Loucy (cell line): Measurements from ENCODE around the gene CDK11A.
"Not testable (repeated sequence)": the region's sequence is repeated elsewhere in the genome, so short reads cannot be mapped to it uniquely, and the experiment has no call there.

Experiments
- H2AFZ ChIP-seq: fragments of 200-600 bp; sonication (generic); 2 replicates; pipeline ENCODE4 v1.6.0; 2016; ENCODE audit warnings: antibody characterized with exemption, mild to moderate bottlenecking, low read length, moderate library complexity
- H3F3A ChIP-seq: fragments of 200-600 bp; 2 replicates; pipeline ENCODE4 v1.6.0; 2016; ENCODE audit warnings: antibody characterized with exemption, low read depth, mild to moderate bottlenecking
- H3K27me3 ChIP-seq: fragments of 200-600 bp; sonication (generic); 2 replicates; pipeline ENCODE4 v1.6.1; 2014; ENCODE audit warnings: low read length, mild to moderate bottlenecking; ENCODE audit not compliant: insufficient read depth, poor library complexity, severe bottlenecking
- H3K36me3 ChIP-seq: fragments of 200-600 bp; sonication (generic); 2 replicates; pipeline ENCODE4 v1.6.1; 2016; ENCODE audit warnings: low read length; ENCODE audit not compliant: insufficient read depth
- H3K4me1 ChIP-seq: fragments of 200-600 bp; sonication (generic); 2 replicates; pipeline ENCODE4 v1.5.1; 2014; ENCODE audit warnings: low read length, mild to moderate bottlenecking; ENCODE audit not compliant: insufficient read depth, poor library complexity, severe bottlenecking
- H3K4me2 ChIP-seq: fragments of 200-600 bp; sonication (generic); 2 replicates; pipeline ENCODE4 v1.6.0; 2014; ENCODE audit warnings: antibody characterized with exemption, low read length, low read depth, mild to moderate bottlenecking; ENCODE audit not compliant: poor library complexity, severe bottlenecking
- H3K4me3 ChIP-seq: fragments of 200-600 bp; sonication (generic); 2 replicates; pipeline ENCODE4 v1.5.1; 2014; ENCODE audit warnings: low read length, mild to moderate bottlenecking, mixed read lengths; ENCODE audit not compliant: poor library complexity, severe bottlenecking
- H3K79me2 ChIP-seq: fragments of 200-600 bp; sonication (generic); 2 replicates; pipeline ENCODE4 v1.6.1; 2014; ENCODE audit warnings: low read length; ENCODE audit not compliant: insufficient read depth
- H3K9ac ChIP-seq: fragments of 200-600 bp; sonication (generic); 2 replicates; pipeline ENCODE4 v1.6.0; 2014; ENCODE audit warnings: mild to moderate bottlenecking, low read depth, low read length, moderate library complexity; ENCODE audit not compliant: poor library complexity, severe bottlenecking
- H3K9me2 ChIP-seq: fragments of 200-600 bp; sonication (generic); replicated peaks from 2 replicates; pipeline ENCODE4 v1.6.1; 2016; ENCODE audit warnings: low read depth, low read length, mixed read lengths
- H3K9me3 ChIP-seq: fragments of 200-600 bp; sonication (generic); 2 replicates; pipeline ENCODE4 v1.6.1; 2014; ENCODE audit warnings: mild to moderate bottlenecking, antibody characterized with exemption, low read length, low read depth; ENCODE audit not compliant: insufficient read depth
- H4K20me1 ChIP-seq: fragments of 200-600 bp; sonication (generic); 2 replicates; pipeline ENCODE4 v1.6.0; 2014; ENCODE audit warnings: antibody characterized with exemption, low read length, mild to moderate bottlenecking; ENCODE audit not compliant: insufficient read depth, poor library complexity, severe bottlenecking
- EZH2phosphoT487 ChIP-seq: fragments of 200-600 bp; IDR thresholded peaks from 2 replicates; pipeline ENCODE4 v1.6.1; 2018; ENCODE audit warnings: antibody characterized with exemption, mild to moderate bottlenecking, moderate library complexity, borderline replicate concordance
- TF ChIP-seq, protein P1 (sequence below): fragments of 200-600 bp; sonication (generic); conservative IDR thresholded peaks from 2 replicates; pipeline ENCODE4 v1.5.1; 2014; ENCODE audit warnings: mild to moderate bottlenecking, antibody characterized with exemption, low read length

Gene CDK11A

DNA sequence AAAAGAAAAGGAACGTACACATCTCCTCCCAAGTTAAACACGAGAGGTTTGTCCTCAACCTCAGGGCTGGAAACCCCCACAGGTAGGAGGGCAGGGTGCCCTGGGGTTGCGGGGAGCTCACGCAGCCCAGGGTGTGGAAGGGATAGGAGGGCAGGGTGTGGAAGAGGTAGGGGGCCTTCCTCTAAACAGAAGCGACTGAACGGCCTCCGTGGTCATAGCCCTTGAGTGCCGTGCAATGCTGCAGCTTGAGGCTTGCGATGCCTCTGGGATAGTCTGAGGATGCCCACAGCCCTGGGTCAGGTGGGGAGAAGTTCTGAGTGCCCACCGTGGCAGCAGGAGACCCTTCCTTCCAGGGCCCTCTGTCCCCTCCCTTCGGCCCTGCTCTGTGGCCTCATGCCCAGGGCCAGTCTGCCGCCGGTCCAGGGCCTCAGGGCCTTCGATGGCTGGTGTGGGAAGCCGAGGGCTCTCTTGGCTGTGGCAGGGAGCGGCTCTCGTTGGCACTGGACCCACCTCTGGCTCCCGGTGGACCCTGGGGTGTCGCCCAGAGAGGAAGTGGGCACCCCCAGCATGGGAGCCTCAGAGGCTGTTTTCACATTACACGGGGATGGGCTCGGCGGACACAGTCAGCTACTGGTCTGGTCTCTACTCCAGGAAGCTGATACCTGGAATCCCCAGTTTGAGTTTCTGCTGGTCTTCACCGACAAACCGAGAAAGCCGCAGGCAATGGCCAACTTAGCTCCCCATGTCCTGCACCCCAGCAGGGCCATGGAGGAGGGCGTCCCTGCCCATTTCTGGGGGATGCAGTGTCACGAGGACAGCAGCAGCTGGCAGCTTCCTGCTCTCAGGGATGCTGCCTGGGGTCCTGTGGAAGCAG is 59.0 kb downstream of the CDK11A start:
- Histone ChIP-seq H3K9me2 (no peaks in the 10 kb centered on the region), H3K79me2 (no peaks in the 10 kb centered on the region), H4K20me1 (no peaks in the 10 kb centered on the region), H3F3A (no peaks in the 10 kb centered on the region), H2AFZ (no peak overlapping the region), H3K9ac (no peak overlapping the region), H3K4me3 (no peak overlapping the region), H3K9me3 (no peaks in the 10 kb centered on the region), H3K4me1 (no peaks in the 10 kb centered on the region), H3K36me3 (peaks cover 16% of the 10 kb centered on the region; the same call in 1 of the 2 replicates), H3K4me2 (no peak overlapping the region), H3K27me3 (no peaks in the 10 kb centered on the region)
- no peak for TF ChIP-seq EZH2phosphoT487
- TF ChIP-seq, protein P1, sequence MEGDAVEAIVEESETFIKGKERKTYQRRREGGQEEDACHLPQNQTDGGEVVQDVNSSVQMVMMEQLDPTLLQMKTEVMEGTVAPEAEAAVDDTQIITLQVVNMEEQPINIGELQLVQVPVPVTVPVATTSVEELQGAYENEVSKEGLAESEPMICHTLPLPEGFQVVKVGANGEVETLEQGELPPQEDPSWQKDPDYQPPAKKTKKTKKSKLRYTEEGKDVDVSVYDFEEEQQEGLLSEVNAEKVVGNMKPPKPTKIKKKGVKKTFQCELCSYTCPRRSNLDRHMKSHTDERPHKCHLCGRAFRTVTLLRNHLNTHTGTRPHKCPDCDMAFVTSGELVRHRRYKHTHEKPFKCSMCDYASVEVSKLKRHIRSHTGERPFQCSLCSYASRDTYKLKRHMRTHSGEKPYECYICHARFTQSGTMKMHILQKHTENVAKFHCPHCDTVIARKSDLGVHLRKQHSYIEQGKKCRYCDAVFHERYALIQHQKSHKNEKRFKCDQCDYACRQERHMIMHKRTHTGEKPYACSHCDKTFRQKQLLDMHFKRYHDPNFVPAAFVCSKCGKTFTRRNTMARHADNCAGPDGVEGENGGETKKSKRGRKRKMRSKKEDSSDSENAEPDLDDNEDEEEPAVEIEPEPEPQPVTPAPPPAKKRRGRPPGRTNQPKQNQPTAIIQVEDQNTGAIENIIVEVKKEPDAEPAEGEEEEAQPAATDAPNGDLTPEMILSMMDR = no peak

DNA sequence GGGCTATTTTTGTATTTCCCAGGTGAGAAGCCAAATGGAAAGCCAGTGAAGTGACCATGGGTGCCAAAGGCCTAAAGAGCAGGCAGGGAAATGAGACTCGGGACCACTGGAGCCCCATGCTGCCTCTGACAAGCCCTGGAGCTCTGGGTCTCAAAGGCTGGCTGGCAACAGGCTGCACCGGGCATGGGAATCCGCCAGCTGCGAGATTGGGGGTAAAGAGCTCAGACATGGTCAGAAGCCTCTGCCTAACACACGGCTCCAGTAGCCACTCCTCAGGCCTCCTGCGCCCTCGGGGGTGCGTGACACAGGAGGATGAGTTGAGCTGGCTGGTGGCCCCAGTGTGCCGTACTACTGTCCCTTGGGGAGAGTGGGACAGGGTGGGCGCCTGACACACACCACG is 59.8 kb downstream of the CDK11A start:
- peaks cover 16% of the 10 kb centered on the region; the same call in 1 of the 2 replicates for H3K36me3 ChIP-seq
- H3K27me3 ChIP-seq, H3K9me3 ChIP-seq, H3K4me3 ChIP-seq, H2AFZ ChIP-seq, H3K4me1 ChIP-seq, H4K20me1 ChIP-seq, H3K9me2 ChIP-seq, H3K9ac ChIP-seq, H3K79me2 ChIP-seq, H3K4me2 ChIP-seq, H3F3A ChIP-seq: not testable (repeated sequence)

DNA sequence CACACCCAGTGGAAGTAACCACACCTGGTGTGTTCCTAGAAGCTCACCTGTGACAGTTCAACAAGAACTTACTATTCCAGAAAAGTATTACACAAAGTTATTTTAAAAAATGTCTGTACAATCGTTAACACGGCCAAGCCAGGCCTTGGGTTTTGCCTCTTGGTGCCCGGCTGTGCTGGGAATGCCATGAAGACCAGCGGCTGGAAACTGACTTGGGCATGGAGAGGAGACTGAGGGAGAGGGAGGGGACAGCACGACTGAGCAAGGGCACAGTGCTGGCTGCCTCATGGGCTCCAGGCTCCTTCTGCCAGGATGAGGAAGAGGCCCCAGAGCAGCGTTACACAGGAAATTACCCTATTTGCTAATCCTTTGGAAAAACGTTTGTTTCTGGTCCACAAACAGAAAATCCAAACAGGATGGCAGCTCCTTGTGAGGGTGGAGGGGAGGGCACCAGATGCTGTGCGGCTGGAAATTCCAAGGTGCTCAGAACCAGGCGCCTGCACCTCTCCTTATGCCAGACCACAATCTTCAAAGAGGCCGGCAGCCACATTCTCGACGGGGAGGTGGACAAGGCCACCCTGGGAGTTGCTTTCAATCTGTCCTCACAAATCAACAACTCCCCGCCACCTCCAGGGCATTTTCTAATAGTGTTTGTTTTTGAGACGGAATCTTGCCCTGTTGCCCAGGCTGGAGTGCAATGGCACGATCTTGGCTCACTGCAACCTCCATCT is 61.2 kb downstream of the CDK11A start:
- not testable (repeated sequence) for H3K9me3 ChIP-seq, H3K4me2 ChIP-seq, H4K20me1 ChIP-seq, H3K79me2 ChIP-seq, H3K4me3 ChIP-seq, H3K9me2 ChIP-seq, H2AFZ ChIP-seq, H3K4me1 ChIP-seq, H3F3A ChIP-seq, H3K27me3 ChIP-seq, H3K9ac ChIP-seq
- H3K36me3 ChIP-seq = peaks cover 16% of the 10 kb centered on the region; the same call in 1 of the 2 replicates

DNA sequence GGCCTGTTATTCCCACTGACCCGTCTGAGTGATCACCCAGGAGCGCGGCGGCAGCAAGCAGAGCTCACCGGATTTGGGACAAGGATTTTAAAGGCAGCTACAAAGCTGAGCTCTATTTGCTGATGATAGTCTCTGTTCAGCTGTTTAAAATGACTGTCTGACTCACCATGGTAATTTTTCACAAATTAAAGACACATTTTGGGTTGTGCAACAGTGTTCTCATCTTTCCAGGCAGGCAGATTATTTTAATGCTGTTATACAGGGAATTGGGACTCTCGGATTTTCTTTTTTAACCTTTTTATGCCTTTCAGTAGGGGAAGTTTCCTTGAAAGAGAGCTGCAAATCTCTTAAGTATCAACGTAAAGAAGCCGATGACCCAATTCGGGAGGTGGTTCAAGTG is 61.8 kb downstream of the CDK11A start:
- H3K9ac ChIP-seq, H2AFZ ChIP-seq, H3K9me3 ChIP-seq, H3F3A ChIP-seq, H3K4me2 ChIP-seq, H3K9me2 ChIP-seq, H3K4me3 ChIP-seq, H3K4me1 ChIP-seq, H3K79me2 ChIP-seq, H4K20me1 ChIP-seq, H3K27me3 ChIP-seq: not testable (repeated sequence)
- peaks cover 16% of the 10 kb centered on the region; the same call in 1 of the 2 replicates for H3K36me3 ChIP-seq
